HG03575 (cell line): ENCODE data around the gene STK38.

Experiments
- ATAC-seq: cut with Tn5 transposase; IDR thresholded peaks from one replicate; pipeline ENCODE4 v1.9.1; 2021; ENCODE audit not compliant: unreplicated experiment, insufficient number of reproducible peaks, low FRiP score; ENCODE audit errors: extremely low read depth

STK38 gene

GRCh38 chr6:36536873-36537547 is 10.3 kb downstream of the STK38 start:
- ATAC-seq, result no peak

DNA sequence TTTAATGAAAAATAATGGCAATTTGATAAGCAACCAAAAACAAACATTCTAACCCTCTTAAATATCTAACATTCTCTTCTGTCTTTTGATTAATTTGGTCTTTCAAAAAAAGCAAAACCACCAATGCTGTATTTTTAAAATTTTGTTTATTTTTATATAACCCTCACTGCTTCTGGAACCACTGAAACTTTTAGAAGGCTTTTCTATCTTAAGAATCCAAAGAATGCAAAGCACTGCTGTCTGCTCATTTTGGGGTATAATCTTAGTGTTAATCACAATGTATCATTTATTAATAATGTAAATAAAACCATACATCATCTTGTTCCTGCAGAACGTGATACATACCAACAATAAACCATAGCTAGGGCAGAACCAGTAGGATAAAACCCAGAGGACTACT is 14.0 kb downstream of the STK38 start:
- no peak for ATAC-seq

- no peak for ATAC-seq
Observed at GRCh38 chr6:36526066-36526465, 21.2 kb downstream of the STK38 start.

DNA sequence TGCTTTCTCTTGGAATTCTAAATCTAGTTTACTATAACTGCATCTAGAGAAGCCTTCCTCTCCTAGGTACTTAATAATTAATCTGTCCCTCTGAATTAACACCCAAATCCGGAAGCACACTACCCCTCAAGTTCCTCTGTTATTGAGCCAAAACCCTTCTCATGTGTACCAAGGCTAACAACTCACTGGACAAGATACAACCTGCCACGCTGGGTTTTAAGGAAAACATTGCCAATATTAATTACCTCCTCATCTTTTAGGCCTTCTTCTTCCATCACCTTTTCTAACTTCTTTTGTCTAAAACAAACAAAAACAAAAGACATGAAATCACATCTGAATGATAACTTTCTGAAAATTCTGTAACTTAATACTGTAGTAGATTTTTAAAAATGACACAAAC is 21.9 kb downstream of the STK38 start:
- no peak for ATAC-seq

DNA sequence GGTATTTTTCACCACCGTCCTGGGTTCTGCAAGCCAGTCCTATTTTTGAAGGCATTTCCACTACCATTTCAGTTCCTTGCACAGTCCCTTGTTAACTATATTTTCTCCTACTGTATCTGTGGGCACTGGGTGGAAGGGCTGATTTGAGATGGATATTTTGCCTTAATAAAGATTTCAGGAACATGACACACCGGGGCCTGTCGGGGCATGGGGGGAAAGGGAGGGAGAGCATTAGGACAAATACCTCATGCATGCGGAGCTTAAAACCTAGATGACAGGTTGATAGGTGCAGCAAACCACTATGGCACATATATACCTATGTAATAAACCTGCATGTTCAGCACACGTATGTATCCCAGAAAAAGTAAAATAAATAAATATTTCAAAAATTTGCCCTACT is 22.4 kb downstream of the STK38 start:
- ATAC-seq, result no peak

GRCh38 chr6:36523936-36524499 is 23.3 kb downstream of the STK38 start:
- ATAC-seq, result no peak

- ATAC-seq, result no peak
Observed at GRCh38 chr6:36523451-36523850, 23.8 kb downstream of the STK38 start.

GRCh38 chr6:36519352-36519751 is 27.9 kb downstream of the STK38 start:
- ATAC-seq, result no peak

GRCh38 chr6:36517408-36517807 is 29.9 kb downstream of the STK38 start:
- no peak for ATAC-seq

DNA sequence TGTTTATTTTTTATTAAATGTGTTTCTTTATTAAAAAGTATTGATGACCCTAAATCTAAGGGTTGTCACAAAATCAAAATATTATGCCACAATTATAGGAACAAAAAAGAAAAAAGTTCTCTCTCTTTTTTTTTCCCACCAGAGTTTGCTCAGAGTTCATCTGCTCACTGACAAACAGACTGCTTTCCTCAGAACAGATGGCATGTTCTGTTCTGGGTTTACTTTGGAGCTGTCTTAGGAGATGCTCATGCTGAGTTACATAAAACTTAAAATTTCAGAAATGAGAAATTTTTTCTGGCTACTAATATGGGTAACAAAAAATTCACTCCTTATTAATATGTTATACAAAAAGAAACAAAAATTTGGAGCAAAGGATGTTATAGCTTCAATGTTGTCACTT is 30.3 kb downstream of the STK38 start:
- ATAC-seq, result no peak

DNA sequence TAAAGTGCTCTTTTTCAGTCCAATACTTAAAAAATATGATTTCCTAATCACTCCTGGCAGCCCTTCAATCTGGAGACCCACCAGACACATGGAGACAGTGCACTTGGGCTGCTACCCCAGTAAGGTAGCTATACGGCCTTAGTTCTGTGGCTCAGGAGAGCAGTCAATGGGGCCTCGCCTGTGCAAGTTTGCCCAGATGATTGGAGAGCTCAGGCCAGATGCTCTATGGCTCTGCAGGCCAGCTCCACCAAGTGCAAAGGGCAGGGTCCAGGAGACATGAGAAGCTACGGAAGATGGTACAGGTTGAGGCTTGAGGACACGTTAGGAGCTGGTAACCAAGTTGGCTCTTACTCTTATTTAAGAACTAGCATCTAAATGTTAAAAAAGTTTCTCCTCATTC is 30.7 kb downstream of the STK38 start:
- ATAC-seq, result no peak

GRCh38 chr6:36515844-36516243 is 31.4 kb downstream of the STK38 start:
- ATAC-seq, result no peak

- ATAC-seq, result no peak
Observed at GRCh38 chr6:36514554-36515456, 32.5 kb downstream of the STK38 start.

DNA sequence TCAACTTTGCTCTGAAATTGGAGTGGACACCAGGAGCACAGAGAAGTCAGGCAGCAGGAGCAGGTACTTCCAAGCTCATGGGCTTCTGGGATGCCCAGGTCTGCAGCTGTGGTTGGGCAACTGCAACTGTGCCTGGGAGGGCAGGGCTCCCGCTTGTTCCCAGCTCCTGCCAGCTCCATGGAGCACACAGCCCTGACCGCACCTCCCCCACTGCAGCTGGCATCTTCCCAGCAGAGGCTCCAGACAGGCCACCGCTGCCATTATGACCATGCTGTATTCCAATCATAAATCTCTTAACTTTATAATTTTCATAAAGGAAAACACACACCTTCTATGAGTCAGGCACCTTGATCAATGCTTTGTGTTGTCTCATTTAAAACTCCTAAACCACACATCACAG is 36.9 kb downstream of the STK38 start:
- no peak for ATAC-seq

DNA sequence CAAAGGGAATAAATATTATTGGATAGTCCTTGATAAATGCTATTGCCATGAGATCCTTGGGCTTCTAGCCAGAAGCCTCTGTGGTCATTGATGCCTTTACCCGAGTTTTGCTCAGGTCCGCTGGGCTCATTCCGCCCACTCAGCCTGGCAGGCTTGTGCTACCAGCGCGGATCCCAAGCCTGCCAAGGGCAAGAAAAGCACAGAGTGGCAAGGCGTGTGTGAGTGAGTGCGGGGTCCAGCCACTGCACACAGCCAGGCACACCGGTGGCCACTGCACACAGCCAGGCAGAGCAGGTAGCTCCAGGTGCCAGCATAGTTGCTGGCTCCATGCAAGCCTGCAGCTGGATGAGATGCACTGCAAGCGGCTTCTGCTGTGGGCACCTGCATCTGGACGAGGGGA is 38.7 kb downstream of the STK38 start:
- no peak for ATAC-seq

- ATAC-seq, result no peak
Observed at GRCh38 chr6:36506611-36507010, 40.7 kb downstream of the STK38 start.

DNA sequence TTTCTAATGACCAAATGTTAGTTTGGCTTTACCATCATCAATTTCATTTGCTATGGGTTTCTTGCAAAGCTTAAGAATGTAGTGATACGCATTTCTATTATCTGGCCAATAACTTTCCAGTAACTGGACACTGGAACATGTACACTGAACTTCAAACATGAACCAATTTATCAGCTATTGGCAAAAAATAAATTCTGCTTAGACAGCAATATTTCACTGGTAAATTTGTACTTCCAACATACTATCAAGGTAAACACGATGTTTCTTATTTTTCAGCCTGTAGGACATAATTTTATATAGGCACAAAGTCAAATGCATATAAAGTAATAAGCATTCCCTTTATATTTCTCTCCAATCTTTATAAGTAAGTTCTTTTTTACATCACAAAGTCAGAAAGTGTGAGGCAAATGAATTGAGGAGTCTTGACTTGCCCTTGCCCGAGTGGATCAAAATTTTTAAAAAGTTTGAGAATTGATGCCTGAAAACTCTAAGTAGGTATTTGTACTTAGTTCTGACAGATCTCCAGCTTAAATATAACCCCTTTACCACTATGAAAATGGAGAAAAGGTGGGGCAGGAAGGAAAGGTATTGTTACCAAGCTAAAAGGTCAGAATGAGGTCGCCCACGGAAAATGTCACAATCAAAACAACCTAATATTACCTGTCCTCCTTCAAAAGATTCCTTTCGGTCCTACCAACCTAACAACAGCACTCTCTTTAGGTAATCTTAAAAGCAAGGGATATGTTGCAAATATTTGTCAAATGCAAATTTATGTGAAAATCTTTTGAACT is 41.3 kb downstream of the STK38 start:
- ATAC-seq, result no peak

DNA sequence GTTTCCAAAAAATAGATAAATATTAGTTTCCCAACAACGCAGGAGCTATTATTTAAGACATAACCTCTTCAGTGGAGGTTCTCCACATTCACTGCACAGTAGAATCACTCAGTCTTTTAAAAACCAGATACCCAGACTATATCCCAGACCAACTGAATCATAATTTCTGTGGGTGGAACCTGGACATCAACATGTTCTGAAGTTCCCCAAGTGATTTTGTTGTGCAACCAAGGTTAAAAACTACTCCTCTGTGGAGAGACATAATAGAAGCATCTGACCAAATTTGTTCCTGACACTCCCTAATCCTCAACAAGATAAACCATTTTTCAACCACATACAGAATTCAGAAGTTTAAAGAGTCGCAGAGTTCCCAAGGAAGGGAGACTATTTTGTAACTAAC is 42.3 kb downstream of the STK38 start:
- no peak for ATAC-seq

GRCh38 chr6:36504181-36504580 is 43.1 kb downstream of the STK38 start:
- no peak for ATAC-seq
